Epidermal melanocyte (primary cell): ENCODE measurements around the gene GNAI2.

Source experiments
- DNase-seq: peaks from one replicate; pipeline ENCODE4 v3.0.0; 2011; ENCODE audit warnings: low spot score; ENCODE audit not compliant: insufficient read length

GNAI2 gene

DNA sequence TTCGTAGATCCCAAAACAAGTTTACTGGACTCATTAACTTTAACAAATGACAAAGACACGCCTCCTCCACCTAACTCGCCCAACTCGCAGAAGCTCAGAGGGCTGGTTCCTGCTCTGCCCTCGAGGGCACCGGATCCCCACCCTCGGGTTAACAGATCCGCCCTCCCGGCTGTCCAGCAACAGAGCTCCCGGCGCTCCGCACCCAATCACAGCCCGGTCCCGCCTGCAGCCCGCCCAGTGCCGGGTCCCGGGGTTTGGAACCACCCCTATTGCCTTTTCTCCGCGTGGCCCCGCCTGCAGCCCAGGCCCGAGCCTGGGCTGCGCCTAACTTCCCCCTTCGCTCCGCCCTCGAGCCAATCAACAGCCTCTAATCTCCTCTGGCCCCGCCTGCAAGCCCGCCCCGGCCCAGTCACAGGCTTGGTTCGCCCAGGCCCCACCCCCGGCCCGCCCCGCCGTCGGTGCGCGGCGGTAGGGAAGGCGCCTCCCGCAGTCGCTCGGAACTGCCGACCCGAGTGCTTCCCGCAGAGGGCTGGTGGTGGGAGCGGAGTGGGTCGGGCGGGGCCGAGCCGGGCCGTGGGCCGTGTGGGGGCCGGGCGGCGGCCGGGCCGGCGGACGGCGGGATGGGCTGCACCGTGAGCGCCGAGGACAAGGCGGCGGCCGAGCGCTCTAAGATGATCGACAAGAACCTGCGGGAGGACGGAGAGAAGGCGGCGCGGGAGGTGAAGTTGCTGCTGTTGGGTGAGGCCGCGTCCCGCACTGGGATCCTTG is at the start of gene GNAI2:
Gene GNAI2, plus strand, starts transcription at position 489 of the 768 bp plus-strand sequence. Its CDS starts 132 bp downstream, at position 621.
- DNase-seq: peak; percentile 97

DNA sequence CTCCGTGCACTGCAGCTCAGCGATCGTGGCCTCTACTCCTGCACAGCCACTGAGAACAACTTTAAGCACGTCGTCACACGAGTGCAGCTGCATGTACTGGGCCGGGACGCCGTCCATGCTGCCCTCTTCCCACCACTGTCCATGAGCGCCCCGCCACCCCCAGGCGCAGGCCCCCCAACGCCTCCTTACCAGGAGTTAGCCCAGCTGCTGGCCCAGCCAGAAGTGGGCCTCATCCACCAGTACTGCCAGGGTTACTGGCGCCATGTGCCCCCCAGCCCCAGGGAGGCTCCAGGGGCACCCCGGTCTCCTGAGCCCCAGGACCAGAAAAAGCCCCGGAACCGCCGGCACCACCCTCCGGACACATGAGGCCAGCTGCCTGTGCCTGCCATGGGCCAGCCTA is 48.3 kb upstream of the GNAI2 start:
- no peak for DNase-seq

DNA sequence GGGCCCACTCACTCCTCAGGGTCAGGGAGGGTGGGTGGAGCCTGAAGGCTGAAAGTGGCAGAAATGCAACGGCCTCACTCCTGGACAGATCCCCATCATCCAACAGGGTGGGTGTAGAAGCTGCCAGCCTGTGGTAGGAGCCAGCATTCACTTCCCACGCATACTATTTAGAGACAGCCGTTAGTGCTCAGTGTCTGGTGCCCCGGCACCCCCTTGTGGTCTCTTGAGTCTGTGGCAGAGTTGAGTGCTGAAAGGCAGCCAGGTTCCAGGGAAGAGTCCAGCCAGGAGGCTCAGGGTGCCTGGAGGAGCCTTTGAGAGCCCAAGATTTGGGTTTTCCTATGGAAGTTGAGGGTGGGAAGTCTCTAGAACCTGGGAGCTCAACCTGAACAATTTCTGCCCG is 46.7 kb upstream of the GNAI2 start:
- peak; percentile 88 for DNase-seq

DNA sequence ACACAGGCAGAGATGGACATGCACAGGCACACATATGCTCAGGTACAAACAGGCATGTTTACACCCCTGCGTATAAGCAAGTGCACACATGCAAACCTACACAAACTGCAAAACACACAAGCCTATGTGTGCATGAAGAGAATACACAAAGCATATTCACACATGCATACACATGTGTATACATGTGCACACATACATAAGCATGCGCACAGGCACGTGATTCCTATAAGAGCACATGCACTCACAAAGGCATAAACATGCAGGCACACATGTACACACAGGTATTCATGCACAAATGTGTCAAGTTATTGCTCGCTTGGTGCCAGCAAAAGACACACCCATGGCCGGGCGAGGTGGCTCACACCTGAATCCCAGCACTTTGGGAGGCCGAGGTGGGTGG is 46.0 kb upstream of the GNAI2 start:
- DNase-seq: no peak

DNA sequence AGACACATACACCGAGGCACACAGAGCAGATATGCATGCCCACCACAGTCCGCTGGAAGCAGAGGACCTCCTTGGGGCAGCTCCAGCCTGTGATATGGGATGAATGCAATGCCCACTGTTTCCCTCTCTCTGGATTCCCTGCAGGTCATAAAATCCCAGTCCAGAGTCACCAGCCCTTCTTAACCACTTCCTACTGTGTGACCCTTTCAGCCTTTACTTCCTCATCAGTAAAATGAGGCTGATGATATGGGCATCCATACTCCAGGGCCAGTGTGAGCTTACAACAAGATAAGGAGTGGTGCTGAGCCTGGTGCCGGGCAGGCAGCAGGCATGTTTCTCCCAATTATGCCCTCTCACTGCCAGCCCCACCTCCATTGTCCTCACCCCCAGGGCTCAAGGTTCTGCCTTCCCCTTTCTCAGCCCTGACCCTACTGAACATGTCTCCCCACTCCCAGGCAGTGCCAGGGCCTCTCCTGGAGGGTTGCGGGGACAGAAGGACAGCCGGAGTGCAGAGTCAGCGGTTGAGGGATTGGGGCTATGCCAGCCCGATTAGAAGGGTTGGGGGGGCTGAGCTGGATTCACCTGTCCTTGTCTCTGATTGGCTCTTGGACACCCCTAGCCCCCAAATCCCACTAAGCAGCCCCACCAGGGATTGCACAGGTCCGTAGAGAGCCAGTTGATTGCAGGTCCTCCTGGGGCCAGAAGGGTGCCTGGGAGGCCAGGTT is 44.9 kb upstream of the GNAI2 start, which contains the start of gene GNAT1:
Gene GNAT1, plus strand, starts transcription at position 675 of the 725 bp plus-strand sequence. CDS start 116 bp downstream, outside the sequence.
- no peak for DNase-seq

DNA sequence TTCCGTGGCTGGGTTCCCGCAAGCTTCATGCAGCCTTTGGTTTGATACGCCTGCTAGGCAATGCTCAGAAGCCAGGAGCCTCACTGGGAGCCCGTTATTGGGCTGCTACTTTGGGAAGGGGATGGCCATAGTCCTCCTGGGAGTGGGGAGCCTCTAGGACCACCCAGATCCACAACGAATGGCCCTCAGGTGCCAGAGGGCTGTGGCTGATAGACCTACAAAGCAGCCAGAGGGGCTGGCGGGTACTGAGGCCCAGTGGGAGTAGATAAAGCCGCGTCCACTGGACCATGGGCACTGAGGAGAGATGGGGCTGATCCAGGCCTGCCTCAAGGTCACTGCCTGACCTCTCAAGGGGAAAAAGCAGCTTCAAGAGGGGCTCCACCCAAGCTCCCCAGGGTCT is 43.9 kb upstream of the GNAI2 start:
- no peak for DNase-seq

DNA sequence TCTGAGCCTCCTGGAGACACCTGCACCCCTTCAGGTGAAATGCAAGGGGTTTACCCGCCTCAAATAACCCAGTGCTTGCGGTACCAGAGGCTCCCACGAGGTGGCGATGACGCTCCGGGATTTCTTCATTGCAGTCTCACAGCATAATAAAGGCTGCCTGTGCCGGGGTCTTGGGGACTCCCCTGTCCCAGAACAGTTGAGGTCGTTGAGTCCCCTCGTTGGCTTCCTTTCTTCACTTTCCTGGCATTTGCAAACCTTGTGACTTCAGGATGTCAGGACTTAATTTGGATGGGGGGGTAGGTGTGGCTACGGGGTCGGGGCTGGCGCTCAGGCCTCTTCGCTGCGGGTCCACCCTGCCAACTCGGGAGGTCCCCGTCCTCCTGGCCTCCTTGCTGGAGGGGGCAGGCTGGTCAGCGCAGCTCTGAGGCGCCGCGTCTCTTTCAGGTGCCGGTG is 43.3 kb upstream of the GNAI2 start:
- DNase-seq: peak; percentile 79

DNA sequence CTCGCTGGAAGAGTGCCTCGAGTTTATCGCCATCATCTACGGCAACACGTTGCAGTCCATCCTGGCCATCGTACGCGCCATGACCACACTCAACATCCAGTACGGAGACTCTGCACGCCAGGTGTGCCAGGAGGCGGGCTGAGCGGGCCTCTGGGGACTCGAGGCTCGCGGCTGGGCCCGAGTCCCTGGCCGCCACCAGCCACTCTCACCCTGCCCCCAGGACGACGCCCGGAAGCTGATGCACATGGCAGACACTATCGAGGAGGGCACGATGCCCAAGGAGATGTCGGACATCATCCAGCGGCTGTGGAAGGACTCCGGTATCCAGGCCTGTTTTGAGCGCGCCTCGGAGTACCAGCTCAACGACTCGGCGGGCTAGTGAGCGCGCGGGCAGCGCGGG is 42.7 kb upstream of the GNAI2 start:
- no peak for DNase-seq

DNA sequence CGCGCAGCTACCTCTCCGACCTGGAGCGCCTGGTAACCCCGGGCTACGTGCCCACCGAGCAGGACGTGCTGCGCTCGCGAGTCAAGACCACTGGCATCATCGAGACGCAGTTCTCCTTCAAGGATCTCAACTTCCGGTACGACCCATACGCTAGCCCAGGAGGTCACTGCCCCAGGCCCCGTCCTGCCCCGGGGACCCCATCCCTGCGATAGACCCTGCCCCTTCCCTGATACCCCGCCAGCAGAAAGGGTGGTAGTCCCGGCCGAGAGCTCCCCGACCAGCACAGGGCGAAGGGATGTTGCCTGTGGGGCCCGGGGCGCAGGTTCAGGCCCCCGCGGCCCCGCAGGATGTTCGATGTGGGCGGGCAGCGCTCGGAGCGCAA is 42.3 kb upstream of the GNAI2 start:
- DNase-seq: no peak

DNA sequence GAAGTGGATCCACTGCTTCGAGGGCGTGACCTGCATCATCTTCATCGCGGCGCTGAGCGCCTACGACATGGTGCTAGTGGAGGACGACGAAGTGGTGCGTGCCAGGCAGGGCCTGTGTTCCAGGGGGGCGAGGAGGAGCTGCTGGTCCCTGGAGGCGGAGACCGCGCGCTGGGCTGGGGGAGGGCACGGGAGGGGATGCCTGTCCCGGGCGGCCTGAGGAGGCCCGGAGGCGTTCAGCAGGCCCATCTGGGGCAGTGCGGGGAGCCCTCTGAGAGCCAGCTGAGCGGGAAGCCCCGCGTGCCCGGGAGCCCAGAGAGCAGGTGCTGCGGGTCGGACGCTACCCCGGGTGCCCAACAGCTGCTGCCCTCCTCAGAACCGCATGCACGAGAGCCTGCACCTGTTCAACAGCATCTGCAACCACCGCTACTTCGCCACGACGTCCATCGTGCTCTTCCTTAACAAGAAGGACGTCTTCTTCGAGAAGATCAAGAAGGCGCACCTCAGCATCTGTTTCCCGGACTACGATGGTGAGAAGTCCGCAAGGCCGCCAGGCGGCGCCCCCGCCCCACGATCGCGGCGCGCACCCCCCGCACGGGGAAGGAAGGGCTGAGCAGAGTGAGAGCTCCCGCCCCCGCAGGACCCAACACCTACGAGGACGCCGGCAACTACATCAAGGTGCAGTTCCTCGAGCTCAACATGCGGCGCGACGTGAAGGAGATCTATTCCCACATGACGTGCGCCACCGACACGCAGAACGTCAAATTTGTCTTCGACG is 41.7 kb upstream of the GNAI2 start:
- DNase-seq: peak; percentile 81

DNA sequence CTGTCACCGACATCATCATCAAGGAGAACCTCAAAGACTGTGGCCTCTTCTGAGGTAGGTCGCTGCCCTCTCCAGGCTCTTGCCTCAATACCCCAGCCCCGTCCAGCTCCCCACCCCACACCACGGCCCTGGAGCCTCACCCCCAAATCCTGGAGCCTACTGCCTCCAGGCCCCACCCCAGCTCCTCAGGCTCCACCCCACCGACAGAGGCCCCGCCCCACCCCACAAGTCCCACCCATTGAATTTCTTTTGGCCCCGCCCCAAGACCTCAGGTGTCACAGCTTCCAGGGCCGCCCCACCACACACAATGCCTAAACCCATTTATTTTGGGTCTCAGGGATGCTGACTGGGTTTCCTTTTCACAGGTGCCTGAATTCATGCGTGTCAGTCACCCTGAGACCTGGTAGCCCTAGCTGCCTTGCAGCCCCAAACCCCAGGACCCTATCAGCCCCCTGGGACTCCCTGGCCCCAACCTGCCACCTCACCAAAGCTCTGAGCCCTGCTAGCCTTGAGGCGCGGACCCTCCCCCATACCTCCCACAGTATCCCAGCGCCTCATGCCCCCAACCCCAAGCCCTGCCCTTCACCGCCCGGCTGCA is 41.0 kb upstream of the GNAI2 start:
- DNase-seq: no peak

DNA sequence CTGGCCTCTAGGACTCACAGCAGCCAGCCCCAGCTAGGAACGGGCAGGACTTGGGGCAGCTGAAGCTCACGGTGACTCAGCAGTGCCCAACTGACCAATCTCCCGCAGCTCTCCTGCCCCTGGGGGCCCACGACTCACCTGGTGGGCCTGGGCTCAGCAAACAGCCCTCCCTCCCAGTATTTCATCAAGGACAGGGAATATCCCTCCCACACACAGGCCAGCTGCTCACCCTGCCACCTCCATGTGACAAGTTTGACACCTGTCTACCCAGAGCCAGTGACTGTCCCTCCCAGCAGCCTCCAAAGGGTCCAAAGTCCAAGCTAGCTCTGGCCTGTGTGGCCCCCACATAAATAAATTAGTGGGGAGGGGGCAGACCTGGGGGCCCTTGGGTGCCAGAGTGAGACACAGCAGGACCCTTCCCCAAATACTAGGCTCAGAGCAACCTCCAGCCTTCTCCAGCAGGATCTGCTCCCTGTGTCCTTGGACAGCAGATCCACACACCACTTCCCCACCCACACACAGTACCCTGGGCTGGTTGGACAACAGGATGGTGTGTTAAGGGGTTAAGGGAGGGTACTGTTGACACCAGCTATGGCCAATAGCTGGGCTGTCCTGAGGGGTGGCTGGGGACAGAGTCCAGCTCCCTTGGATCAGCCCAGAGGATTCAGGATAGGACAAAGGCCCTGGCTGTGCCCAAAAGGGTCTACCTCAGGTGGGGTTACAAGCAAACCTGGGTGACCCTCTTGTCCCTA is 40.3 kb upstream of the GNAI2 start:
- DNase-seq: no peak

DNA sequence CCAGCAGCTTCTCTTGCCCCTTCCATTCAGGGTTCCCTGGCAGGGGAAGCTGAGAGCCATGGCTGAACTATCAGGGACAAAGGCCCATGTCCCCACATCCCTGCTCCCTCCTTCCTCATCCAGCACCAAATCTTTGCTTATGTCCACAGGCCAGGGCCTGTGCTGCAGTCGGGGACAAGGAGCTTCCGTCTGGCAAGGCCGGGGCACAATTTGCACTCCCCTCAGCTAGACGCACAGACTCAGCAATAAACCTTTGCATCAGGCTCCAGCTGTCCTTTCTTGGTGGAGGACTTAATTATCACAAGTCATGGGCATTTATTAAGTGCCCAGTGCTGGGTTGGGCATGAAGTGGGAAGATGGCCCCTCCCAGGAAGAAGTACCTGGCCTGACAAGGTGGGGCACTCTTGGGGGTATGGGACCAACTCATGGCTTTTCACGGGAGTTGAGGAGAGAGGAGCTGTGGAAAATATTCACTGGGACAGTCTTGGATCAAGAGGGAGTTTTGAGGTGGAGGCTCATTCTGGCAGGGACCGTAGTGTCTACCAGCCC is 39.7 kb upstream of the GNAI2 start:
- DNase-seq: no peak

DNA sequence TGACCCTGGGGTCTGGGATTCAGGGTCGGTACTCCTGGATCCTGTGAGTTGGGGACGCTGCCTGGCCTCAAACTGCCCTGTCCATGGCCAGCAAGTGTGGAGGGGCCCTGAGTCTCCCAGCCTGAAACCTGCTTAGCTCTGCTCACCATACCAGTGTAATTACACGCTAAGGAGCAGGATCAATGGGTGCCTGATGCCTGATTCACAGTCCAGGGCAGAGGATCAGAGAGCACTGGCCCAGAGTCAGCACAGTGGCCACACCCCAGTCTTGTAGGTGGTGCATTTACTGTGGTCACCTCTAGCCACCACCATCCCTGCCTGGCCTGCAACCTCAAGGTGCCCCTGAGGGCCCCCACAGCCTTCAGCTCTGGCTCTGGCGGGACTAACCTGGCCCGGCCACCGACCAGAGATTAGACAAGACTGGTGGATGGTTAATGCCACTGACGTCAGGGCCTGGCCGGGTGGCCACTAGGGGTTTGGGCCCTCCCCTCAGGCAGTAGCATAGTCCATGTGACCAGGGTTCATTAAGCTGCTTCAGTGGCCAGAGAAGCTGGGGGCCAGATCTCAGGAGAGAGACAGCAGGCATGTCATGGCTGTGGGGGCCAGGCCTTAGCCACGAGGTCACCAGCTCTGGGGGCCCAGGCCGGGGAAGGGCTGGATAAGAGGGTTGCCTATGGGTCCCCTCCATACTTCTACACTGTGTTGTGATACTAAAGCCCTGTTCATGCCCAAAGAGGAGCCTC is 34.3 kb upstream of the GNAI2 start:
- no peak for DNase-seq

DNA sequence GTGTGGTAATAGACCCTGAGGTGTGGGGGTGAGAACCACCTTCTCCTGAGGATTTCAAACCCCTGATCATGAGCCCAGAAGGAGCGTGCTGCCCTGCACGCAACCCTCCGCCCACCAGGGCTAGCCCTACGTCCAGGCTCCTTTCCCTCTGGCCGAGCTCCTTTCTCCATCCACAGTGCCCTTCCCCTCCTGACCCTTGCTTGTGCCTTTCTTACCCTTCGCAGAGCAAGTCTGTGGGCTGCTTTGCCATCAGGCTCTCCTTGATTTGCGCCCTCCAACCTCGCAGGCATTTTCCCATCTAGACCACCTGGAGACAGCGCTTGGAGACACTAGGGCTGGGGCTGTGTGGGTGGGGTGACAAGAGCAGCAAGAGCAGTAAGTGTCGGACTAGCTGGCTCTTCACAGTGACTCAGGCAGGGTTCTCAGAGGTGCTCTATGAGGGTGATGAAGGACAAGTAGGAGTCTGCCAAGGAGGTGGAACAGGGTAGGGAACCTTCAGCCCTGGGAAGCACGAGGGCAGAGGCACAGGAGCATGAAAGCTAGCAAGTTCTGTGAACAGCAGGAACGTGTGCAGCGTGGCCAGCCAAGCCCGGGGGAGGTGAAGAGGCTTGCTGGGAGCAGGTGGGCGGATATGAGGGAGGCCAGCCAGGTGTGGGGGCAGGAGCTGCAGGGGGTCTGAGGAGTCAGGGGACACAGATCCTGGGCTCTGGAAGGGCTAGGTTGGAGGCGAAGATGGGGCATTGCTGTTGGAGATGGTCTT is 33.5 kb upstream of the GNAI2 start:
- DNase-seq: no peak

DNA sequence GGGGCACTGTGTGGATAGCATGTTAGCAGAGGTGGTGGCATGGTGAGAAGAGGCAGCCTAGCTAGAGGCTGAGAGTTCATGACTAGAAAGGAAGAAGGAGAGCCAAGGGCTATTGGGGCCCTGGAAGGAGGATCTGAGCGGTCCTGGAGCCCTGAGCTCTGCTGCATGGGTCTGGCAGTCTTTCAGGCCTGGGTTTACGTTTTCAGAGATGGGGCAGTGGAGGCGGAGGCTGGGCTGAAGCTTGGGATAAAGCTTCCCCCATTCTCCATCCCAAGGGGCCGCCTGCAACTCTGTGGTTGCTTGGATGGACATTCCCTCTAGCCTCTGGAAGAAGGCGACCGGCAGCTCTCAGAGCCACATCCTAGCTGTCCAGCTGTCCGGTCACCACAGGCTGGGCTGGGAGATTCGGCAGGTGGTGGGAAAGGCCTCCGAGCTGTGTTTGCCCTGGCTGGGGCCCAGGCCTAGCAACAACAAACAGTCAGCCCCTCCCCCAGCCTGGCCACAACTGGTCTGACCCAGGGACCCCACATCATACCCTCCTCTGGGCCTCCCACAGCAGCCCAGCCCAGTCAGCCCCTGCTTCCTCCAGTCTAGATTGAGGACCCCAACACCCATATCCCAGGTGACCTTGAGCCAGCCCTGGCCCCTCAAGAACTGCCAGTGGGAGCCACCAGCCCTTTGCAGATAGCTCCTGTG is 32.7 kb upstream of the GNAI2 start:
- no peak for DNase-seq

DNA sequence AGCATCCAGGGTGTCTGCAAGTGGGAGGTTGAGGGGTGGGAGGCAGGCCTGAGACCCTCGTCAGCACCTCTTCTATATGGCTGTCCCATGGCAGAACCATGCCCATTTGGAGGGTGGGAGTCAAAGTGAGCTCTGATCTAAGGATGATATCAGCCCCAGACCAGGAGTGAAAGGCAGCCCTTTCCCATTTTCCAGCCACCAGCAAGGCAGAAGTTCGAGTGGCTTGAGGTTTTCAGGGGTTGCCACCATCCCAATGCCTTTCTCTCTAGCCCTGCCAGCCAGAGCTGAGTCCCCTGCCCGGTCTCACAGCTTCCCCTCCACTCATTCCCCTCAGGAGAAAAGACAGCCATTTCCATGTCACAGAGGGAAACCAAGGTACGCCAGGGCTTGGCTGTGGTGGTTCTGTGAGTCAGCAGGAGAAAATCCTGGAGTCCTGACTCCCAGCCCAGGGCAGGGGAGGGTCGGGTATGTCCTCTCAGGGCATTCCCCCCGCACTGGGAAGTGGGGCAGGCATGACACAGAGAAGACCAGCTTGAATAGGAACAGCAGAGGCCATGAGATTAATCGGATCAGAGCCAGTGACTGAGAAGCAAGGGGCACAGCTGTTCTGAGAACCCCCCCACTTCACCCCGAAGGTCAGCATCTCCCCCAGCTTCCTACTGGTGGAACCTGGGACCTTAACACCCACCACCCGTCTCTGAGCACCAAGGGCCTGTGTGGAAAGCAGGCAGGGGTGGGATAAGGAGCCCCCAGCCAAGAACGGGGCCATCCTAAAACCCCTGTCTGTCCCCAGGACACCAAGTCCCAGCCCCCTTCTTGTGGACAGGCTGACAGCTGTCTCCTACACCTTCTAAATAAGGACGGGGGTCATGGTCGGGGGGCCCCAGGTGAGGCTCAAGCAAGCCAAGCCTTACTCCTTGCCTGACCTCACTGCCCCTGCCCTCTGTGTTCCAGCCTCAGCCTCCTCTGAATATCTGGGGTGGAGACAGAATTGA is 31.9 kb upstream of the GNAI2 start:
- no peak for DNase-seq
